OCI-LY1 (cell line): ENCODE data around the gene DLEC1.

ENCODE experiments used
- H2AFZ ChIP-seq: fragments of 200-600 bp; sonication (generic), shearing (Covaris generic); 2 replicates; pipeline ENCODE4 v1.6.0; 2014; ENCODE audit warnings: antibody characterized with exemption, mild to moderate bottlenecking, low read length
- H3F3A ChIP-seq: fragments of 200-600 bp; sonication (generic), shearing (Covaris generic); 2 replicates; pipeline ENCODE4 v1.6.0; 2014; ENCODE audit warnings: mild to moderate bottlenecking, antibody characterized with exemption, low read length, moderate library complexity; ENCODE audit not compliant: insufficient read depth
- H3K27ac ChIP-seq: fragments of 200-600 bp; sonication (generic); 2 replicates; pipeline ENCODE4 v1.5.1; 2014; ENCODE audit warnings: low read length, mixed run types, mild to moderate bottlenecking, low read depth; ENCODE audit not compliant: poor library complexity, severe bottlenecking
- H3K27me3 ChIP-seq: fragments of 200-600 bp; sonication (generic); 2 replicates; pipeline ENCODE4 v1.6.0; 2014; ENCODE audit warnings: antibody characterized with exemption, mild to moderate bottlenecking, low read length, moderate library complexity; ENCODE audit not compliant: insufficient read depth
- H3K36me3 ChIP-seq: fragments of 200-600 bp; sonication (generic); 2 replicates; pipeline ENCODE4 v1.6.1; 2014; ENCODE audit warnings: mild to moderate bottlenecking, antibody characterized with exemption, low read length, moderate library complexity, mixed read lengths; ENCODE audit not compliant: insufficient read depth
- H3K4me1 ChIP-seq: fragments of 200-600 bp; sonication (generic); 2 replicates; pipeline ENCODE4 v1.5.1; 2014; ENCODE audit warnings: mild to moderate bottlenecking, low read length, moderate library complexity; ENCODE audit not compliant: insufficient read depth, severe bottlenecking
- H3K4me2 ChIP-seq: fragments of 200-600 bp; sonication (generic), shearing (Covaris generic); 2 replicates; pipeline ENCODE4 v1.6.1; 2014; ENCODE audit warnings: low read length
- H3K4me3 ChIP-seq: fragments of 200-600 bp; sonication (generic); 2 replicates; pipeline ENCODE4 v1.5.1; 2014; ENCODE audit warnings: low read length, low read depth, mild to moderate bottlenecking, mixed read lengths; ENCODE audit not compliant: poor library complexity, severe bottlenecking
- H3K79me2 ChIP-seq: fragments of 200-600 bp; shearing (Covaris generic); 2 replicates; pipeline ENCODE4 v1.6.1; 2016; ENCODE audit warnings: mixed run types, low read length, mixed read lengths; ENCODE audit not compliant: insufficient read depth
- H3K9ac ChIP-seq: fragments of 200-600 bp; sonication (generic), shearing (Covaris generic); 2 replicates; pipeline ENCODE4 v1.6.1; 2014; ENCODE audit warnings: mild to moderate bottlenecking, low read length, mixed read lengths
- H3K9me2 ChIP-seq: fragments of 200-600 bp; sonication (generic), shearing (Covaris generic); 2 replicates; pipeline ENCODE4 v1.6.1; 2014; ENCODE audit warnings: low read depth, mild to moderate bottlenecking, low read length, mixed read lengths
- H3K9me3 ChIP-seq: fragments of 200-600 bp; shearing (Covaris generic); 2 replicates; pipeline ENCODE4 v1.6.1; 2014; ENCODE audit warnings: low read length, mixed read lengths
- H4K20me1 ChIP-seq: fragments of 200-600 bp; sonication (generic), shearing (Covaris generic); 2 replicates; pipeline ENCODE4 v1.6.0; 2016; ENCODE audit warnings: mild to moderate bottlenecking, low read length; ENCODE audit not compliant: insufficient read depth
- EZH2 ChIP-seq: fragments of 200-600 bp; sonication (generic), shearing (Covaris generic); IDR thresholded peaks from 2 replicates; pipeline ENCODE4 v1.8.0; 2017; ENCODE audit warnings: borderline replicate concordance, mixed run types, mild to moderate bottlenecking, antibody characterized with exemption, low read length, moderate library complexity, mixed read lengths
- TF ChIP-seq, protein P1 (sequence below): fragments of 200-600 bp; sonication (generic), shearing (Covaris generic); IDR thresholded peaks from 2 replicates; pipeline ENCODE4 v1.5.1; 2017; ENCODE audit warnings: mild to moderate bottlenecking, antibody characterized with exemption, low read length, moderate library complexity, mixed read lengths

The DLEC1 gene

DNA sequence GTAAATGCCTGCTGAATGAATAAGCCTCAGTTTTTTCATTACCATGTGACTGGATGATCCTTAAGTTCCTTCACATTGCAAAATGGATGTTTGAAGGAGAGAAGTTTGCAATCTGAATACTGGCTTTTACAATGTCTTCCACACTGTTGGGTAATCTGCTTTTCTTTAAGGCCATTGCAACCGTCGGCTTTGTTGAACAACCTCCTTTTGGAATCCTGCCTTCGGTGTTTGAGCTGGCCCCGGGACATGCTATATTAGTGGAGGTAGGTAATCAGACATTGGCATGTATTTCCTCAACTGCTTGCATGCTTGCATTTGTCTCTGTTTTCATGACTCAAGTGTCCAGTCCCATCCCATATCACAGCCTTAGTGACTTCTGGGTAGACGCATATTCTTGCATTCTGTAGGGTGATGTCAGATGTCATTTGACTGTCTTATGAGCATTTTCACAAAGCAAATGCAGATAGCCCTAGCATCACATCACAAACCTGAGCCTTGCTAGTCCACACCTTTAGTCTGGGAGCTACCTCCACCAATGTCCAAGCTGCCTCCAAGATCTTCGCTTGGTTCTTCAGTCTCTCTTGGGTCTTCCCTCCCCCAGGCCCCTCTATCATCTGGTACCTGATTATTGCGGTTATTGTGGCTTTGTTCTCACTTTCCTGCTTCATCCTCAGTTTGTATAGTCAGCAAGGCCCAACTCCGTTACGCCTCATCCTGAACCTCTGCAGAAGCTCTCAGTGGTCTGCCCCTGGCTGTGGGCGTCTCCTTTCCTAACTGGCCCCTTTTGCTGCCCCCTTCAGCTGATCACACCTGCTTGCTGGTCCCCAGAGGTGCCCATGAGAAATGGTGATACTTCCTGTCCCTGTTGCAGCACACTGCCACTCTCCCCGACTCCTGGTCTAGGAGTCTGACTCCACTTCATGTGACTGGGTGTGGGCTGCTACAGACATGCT, 49.4 kb downstream of the DLEC1 start:
- Histone ChIP-seq H3K27me3 (no peaks in the 10 kb centered on the region), H2AFZ (no peak overlapping the region), H3K4me1 (no peaks in the 10 kb centered on the region), H3F3A (peaks cover 6% of the 10 kb centered on the region), H4K20me1 (no peaks in the 10 kb centered on the region), H3K4me3 (no peak overlapping the region), H3K9ac (no peak overlapping the region), H3K9me2 (no peaks in the 10 kb centered on the region), H3K79me2 (no peaks in the 10 kb centered on the region), H3K9me3 (peaks cover 5% of the 10 kb centered on the region; the same call in 1 of the 2 replicates), H3K27ac (no peak overlapping the region), H3K36me3 (no peaks in the 10 kb centered on the region), H3K4me2 (no peak overlapping the region)
- TF ChIP-seq, protein P1, sequence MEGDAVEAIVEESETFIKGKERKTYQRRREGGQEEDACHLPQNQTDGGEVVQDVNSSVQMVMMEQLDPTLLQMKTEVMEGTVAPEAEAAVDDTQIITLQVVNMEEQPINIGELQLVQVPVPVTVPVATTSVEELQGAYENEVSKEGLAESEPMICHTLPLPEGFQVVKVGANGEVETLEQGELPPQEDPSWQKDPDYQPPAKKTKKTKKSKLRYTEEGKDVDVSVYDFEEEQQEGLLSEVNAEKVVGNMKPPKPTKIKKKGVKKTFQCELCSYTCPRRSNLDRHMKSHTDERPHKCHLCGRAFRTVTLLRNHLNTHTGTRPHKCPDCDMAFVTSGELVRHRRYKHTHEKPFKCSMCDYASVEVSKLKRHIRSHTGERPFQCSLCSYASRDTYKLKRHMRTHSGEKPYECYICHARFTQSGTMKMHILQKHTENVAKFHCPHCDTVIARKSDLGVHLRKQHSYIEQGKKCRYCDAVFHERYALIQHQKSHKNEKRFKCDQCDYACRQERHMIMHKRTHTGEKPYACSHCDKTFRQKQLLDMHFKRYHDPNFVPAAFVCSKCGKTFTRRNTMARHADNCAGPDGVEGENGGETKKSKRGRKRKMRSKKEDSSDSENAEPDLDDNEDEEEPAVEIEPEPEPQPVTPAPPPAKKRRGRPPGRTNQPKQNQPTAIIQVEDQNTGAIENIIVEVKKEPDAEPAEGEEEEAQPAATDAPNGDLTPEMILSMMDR, result no peak
- no peak for TF ChIP-seq EZH2

DNA sequence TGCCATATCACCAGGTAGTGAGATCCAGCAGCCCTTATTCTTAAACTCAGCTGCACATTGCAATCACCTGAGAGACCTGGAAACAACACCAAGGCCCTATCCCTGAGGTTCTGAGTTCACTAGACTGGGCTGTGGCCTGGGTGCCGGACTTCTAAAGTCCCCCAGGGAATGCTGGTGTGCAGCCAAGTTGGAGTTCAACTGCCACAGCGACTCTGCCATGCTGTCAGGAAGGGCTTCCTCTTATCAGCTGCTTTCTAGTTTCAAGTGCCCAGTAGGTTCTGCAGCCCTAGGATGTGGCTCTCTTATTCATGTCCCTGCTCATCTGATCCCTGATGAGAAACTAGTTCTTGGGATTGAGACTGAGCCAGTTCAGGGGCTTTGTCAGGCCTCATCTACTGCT, 50.2 kb downstream of the DLEC1 start:
- TF ChIP-seq EZH2, result no peak
- TF ChIP-seq, protein P1, result no peak
- H3K9ac ChIP-seq, result no peak overlapping the region
- no peak overlapping the region for H3K27ac ChIP-seq
- no peak overlapping the region for H3K4me3 ChIP-seq
- H3K9me3 ChIP-seq, result peaks cover 2% of the 10 kb centered on the region; the same call in 1 of the 2 replicates
- H3K9me2 ChIP-seq, result no peaks in the 10 kb centered on the region
- peaks cover 3% of the 10 kb centered on the region for H3F3A ChIP-seq
- no peak overlapping the region for H3K4me2 ChIP-seq
- H2AFZ ChIP-seq, result no peak overlapping the region
- no peaks in the 10 kb centered on the region for H3K27me3 ChIP-seq
- no peaks in the 10 kb centered on the region for H4K20me1 ChIP-seq
- H3K79me2 ChIP-seq, result no peaks in the 10 kb centered on the region
- H3K4me1 ChIP-seq, result no peaks in the 10 kb centered on the region
- no peaks in the 10 kb centered on the region for H3K36me3 ChIP-seq

DNA sequence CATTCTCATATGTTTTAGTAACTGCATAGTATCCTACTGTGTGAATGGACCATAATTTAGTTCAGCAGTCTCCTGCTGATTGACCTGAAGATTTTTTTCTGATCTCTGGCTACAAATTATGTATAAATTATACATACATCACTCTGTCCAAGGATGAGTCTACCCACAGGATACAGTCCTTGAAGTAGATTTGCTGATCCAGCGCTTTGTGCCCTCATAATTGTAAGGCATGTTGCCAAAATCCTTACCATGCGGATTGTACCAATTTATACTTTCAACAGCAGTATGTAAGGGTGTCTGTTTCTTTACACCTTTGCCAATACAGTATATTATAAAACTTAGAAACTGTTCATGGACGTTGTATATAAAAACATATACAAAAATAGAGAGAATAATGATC, 51.4 kb downstream of the DLEC1 start:
- TF ChIP-seq, protein P1, result no peak
- TF ChIP-seq EZH2, result no peak
- no peak overlapping the region for H3K4me2 ChIP-seq
- H3K9me3 ChIP-seq, result no peaks in the 10 kb centered on the region
- H3K4me1 ChIP-seq, result no peaks in the 10 kb centered on the region
- no peak overlapping the region for H3K4me3 ChIP-seq
- H3K27me3 ChIP-seq, result no peaks in the 10 kb centered on the region
- H3K79me2 ChIP-seq, result no peaks in the 10 kb centered on the region
- no peaks in the 10 kb centered on the region for H3K9me2 ChIP-seq
- no peak overlapping the region for H3K9ac ChIP-seq
- no peaks in the 10 kb centered on the region for H4K20me1 ChIP-seq
- H3F3A ChIP-seq, result no peaks in the 10 kb centered on the region
- H3K27ac ChIP-seq, result no peak overlapping the region
- H3K36me3 ChIP-seq, result no peaks in the 10 kb centered on the region
- no peak overlapping the region for H2AFZ ChIP-seq
